Measurements from ENCODE around the gene PIK3C2G.

GRCh38 chr12:18446061-18446644, 184.8 kb downstream of the PIK3C2G start:
- no peak for TF ChIP-seq CTCF (IDR thresholded peaks at IDR 0.05; ENCODE audit: borderline replicate concordance, extremely low read depth, low read length, poor library complexity, severe bottlenecking)
- no peak for TF ChIP-seq EZH2 (IDR thresholded peaks at IDR 0.05; ENCODE audit: borderline replicate concordance, low read depth, low read length, severe bottlenecking)

Measured in DND-41 (cell line).